T-helper 17 cell (primary cell): ENCODE results near the gene MFRP. TPM values are rescaled to one million over a fixed set of nuclear protein-coding genes. Genes with fewer than 3 reads are reported as not detected.

ENCODE experiments used
- ATAC-seq: fragments of 150-1000 bp; cut with Tn5 transposase; 2 replicates; pipeline ENCODE4 v1.10.0; 2021; ENCODE audit warnings: mild to moderate bottlenecking, moderate library complexity
- DNase-seq, 3 donors: peaks; one replicate each; pipeline versions ENCODE4 v3.0.0 to v3.0.0-alpha.2; 2020 to 2021
- H3K9me3 ChIP-seq: one replicate; pipeline ENCODE4 v1.7.0; 2013; ENCODE audit warnings: low read length, mild to moderate bottlenecking; ENCODE audit not compliant: control insufficient read depth, poor library complexity, severe bottlenecking
- H3K27ac Mint-ChIP-seq: one replicate; pipeline ENCODE4 v1.8.0; 2022; ENCODE audit warnings: mild to moderate bottlenecking, moderate library complexity, mixed read lengths
- H3K27me3 Mint-ChIP-seq: one replicate; pipeline ENCODE4 v1.8.0; 2022; ENCODE audit warnings: mixed read lengths
- H3K36me3 Mint-ChIP-seq: one replicate; pipeline ENCODE4 v1.8.0; 2022; ENCODE audit warnings: low read depth, mixed read lengths
- H3K4me1 Mint-ChIP-seq: one replicate; pipeline ENCODE4 v1.8.0; 2022; ENCODE audit warnings: mild to moderate bottlenecking, mixed read lengths
- H3K4me3 Mint-ChIP-seq: one replicate; pipeline ENCODE4 v1.8.0; 2022; ENCODE audit warnings: mild to moderate bottlenecking, moderate library complexity, mixed read lengths
- total RNA-seq, 4 donors: library from RNA in 2 of 4; stranded (reverse) in 2 of 4; gene quantifications; one replicate each; pipeline ENCODE4 v1.2.3 and lab custom pipeline; 2022 to 2026

Gene MFRP
- total RNA-seq, 2 donors from 2014 or later, result not detected

GRCh38 chr11:119342362-119343130, 4.0 kb downstream of the MFRP start:
- Mint-ChIP-seq H3K36me3 (peaks cover 10% of the 10 kb centered on the region), H3K27me3 (peaks cover 49% of the 10 kb centered on the region), H3K4me3 (no peak overlapping the region), H3K4me1 (peaks cover 13% of the 10 kb centered on the region), H3K27ac (no peak overlapping the region)
- H3K9me3 ChIP-seq, result no peaks in the 10 kb centered on the region
- ATAC-seq (no peak), DNase-seq (no peak)

DNA sequence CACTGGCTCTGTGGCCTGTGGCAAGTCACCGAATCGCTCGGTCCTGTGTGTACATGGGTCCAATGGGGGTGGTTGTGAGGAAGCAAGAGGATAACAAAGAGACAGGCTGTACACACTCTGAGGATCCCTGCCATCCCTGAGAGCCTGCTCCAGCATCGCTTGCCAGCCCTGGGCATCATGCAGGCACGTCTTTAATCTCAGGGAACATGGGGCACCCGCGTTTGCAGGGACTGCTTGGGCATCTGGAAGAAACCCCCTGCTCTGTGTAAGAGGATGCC, 4.5 kb downstream of the MFRP start:
- peaks cover 13% of the 10 kb centered on the region for H3K4me1 Mint-ChIP-seq
- peaks cover 49% of the 10 kb centered on the region for H3K27me3 Mint-ChIP-seq
- DNase-seq, result no peak

GRCh38 chr11:119341222-119342022, 5.1 kb downstream of the MFRP start:
- Mint-ChIP-seq H3K27ac (no peak overlapping the region), H3K4me3 (peak overlapping the region; percentile 71), H3K36me3 (peaks cover 10% of the 10 kb centered on the region), H3K4me1 (peaks cover 13% of the 10 kb centered on the region), H3K27me3 (peaks cover 44% of the 10 kb centered on the region)
- no peak for ATAC-seq
- no peaks in the 10 kb centered on the region for H3K9me3 ChIP-seq
- no peak for DNase-seq

More for the DNA sequence above, 4.5 kb downstream of the MFRP start:
- Mint-ChIP-seq H3K27ac (no peak overlapping the region), H3K36me3 (peaks cover 10% of the 10 kb centered on the region), H3K4me3 (no peak overlapping the region)
- H3K9me3 ChIP-seq, result no peaks in the 10 kb centered on the region
- ATAC-seq, result no peak

- Mint-ChIP-seq H3K4me3 (peak within 1 kb of the TSS; percentile 71), H3K4me1 (peaks cover 18% of the 10 kb centered on the region), H3K36me3 (peaks cover 12% of the 10 kb centered on the region), H3K27ac (no peak within 1 kb of the TSS), H3K27me3 (peaks cover 44% of the 10 kb centered on the region)
- ATAC-seq, result no peak
- no peak for DNase-seq
- H3K9me3 ChIP-seq, result no peaks in the 10 kb centered on the region
Measured at GRCh38 chr11:119340335-119341221, 5.9 kb downstream of the MFRP start, which contains the start of gene C1QTNF5. TSS of gene C1QTNF5 (minus strand) at chr11:119340883. CDS start at chr11:119340397, 486 bp downstream.

GRCh38 chr11:119339589-119340334, 6.7 kb downstream of the MFRP start:
- H3K4me3 Mint-ChIP-seq, result peak overlapping the region; percentile 83
- DNase-seq, result peak in 1 of 3 donors; percentile 50
- ATAC-seq, result peak; percentile 15

DNA sequence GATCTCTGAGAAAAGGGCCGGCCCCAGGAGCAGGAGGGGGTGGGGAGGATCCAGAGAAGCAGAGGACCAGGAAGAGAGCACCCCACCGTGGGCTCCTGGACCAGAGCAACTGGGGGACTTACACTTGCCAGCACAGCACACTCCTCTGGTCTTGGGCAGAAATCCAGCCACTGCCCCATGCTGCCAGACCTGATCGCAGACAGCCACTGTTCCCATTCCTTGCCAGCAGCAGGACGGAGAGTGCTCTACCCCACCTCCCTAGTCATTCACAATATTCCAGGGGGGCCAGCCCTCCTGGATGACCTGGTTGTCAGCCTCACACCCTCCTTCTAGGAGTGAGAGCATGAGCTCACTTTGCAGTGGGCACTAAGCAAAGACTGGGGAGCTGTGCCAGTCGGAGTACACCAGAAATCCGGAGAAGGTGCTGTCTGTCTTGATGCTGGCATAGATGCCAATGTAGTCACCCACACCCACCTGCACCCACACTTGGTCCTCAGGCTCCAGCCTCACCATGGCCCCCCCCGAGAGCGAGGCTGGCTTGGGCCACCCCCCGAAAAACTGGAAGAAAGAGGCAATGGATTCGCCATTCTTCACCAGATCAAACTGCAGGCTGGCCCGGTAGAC, 7.4 kb downstream of the MFRP start:
- Mint-ChIP-seq H3K4me3 (peak overlapping the region; percentile 83), H3K27ac (no peak overlapping the region), H3K27me3 (peaks cover 38% of the 10 kb centered on the region), H3K36me3 (peaks cover 12% of the 10 kb centered on the region), H3K4me1 (peaks cover 25% of the 10 kb centered on the region)
- DNase-seq (no peak), ATAC-seq (no peak)
- no peaks in the 10 kb centered on the region for H3K9me3 ChIP-seq

More at GRCh38 chr11:119339589-119340334, 6.7 kb downstream of the MFRP start:
- H3K9me3 ChIP-seq, result no peaks in the 10 kb centered on the region
- H3K36me3 Mint-ChIP-seq, result peaks cover 12% of the 10 kb centered on the region
- peaks cover 44% of the 10 kb centered on the region for H3K27me3 Mint-ChIP-seq
- H3K27ac Mint-ChIP-seq, result no peak overlapping the region
- peaks cover 22% of the 10 kb centered on the region for H3K4me1 Mint-ChIP-seq

GRCh38 chr11:119338318-119338890, 8.1 kb downstream of the MFRP start:
- DNase-seq, result peak; percentile 43 to 64 (median 50)
- Mint-ChIP-seq H3K27me3 (peaks cover 31% of the 10 kb centered on the region), H3K4me3 (no peak overlapping the region), H3K27ac (no peak overlapping the region), H3K4me1 (peaks cover 28% of the 10 kb centered on the region), H3K36me3 (peaks cover 12% of the 10 kb centered on the region)
- peak; percentile 41 for ATAC-seq
- no peaks in the 10 kb centered on the region for H3K9me3 ChIP-seq

DNA sequence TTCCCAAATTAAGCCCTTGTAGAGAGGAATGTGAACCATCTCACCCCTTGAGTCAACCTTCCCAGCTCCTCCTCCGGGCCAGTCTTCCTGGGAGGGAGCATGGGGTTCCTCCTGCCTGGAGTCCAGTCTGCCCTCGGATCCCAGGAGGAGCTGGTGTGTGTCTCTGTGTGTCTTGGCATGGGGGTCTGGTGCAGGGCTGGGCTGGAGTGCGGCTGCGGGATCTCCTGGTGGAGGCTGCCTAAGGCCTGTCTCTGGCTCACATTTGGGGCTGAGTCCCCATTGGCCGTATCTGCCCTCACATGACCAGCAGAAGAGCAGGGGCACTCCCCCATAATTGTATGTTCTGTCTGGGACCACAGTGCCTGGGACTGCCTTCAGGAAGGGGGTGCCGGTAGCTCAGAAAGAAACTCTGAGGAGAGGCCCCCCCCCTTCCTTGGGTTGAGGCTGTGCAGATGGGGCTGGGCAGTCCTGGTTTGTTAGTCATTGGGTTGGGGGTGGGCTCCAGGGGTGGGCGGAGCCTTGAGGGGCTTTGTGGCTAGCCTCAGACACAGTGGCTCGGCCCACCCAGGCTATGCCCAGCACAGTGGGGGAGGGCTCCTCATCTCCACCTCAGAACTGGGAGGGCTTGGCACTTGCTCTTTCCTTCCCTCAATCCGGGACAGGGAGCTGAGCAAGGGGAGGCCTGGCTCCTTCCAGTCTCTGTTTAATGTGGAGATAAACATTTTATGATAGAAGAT, 8.8 kb downstream of the MFRP start:
- peaks cover 25% of the 10 kb centered on the region for H3K27me3 Mint-ChIP-seq
- H3K27ac Mint-ChIP-seq, result no peak overlapping the region
- H3K9me3 ChIP-seq, result no peaks in the 10 kb centered on the region
- H3K4me1 Mint-ChIP-seq, result peaks cover 31% of the 10 kb centered on the region
- ATAC-seq (no peak), DNase-seq (no peak)
- no peak overlapping the region for H3K4me3 Mint-ChIP-seq
- H3K36me3 Mint-ChIP-seq, result peaks cover 10% of the 10 kb centered on the region

DNA sequence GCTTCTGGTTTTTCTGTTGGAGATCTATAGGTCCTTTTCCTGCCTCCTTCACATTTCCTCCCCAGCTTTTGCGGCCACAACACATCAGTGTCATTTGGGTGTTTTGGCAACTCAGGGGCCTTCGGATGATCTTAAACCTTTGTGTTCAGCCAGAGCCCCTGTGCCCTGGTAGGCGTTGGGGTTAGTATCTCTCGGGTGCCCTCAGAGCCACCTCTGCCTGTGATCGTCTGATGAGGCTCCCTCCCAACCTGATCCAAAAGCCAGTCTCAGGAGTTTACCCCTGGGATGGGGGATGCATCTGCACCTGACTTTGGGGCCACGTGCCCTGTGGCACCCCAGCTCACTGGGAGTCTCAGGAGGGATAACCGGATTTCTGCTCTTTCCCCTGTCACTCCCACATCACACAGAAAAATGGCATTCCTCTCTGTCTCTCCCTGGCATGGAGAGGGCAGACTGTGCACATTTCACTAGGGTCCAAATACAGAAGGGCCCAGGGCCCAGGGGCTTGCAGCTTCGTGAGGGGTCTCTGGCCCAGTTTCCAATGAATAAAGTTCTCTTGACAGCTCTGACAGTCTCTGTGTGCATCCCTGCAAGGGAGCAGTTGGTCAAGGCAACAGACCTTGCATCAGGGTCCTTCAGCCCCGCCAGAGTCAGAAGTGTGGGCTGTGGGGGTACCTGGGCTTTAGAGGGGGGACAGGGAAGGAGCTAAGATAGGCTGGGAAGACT, 9.6 kb downstream of the MFRP start:
- Mint-ChIP-seq H3K27me3 (peaks cover 22% of the 10 kb centered on the region), H3K4me1 (peaks cover 33% of the 10 kb centered on the region), H3K4me3 (peak overlapping the region; percentile 80), H3K27ac (no peak overlapping the region), H3K36me3 (peaks cover 10% of the 10 kb centered on the region)
- H3K9me3 ChIP-seq, result no peaks in the 10 kb centered on the region
- ATAC-seq, result no peak
- DNase-seq, result no peak

GRCh38 chr11:119335655-119336543, 10.6 kb downstream of the MFRP start:
- peaks cover 26% of the 10 kb centered on the region for H3K4me1 Mint-ChIP-seq
- ATAC-seq (no peak), DNase-seq (no peak)
- peak overlapping the region; percentile 96 for H3K4me3 Mint-ChIP-seq
- H3K9me3 ChIP-seq, result no peaks in the 10 kb centered on the region
- H3K36me3 Mint-ChIP-seq, result peaks cover 7% of the 10 kb centered on the region
- peaks cover 15% of the 10 kb centered on the region for H3K27me3 Mint-ChIP-seq
- no peak overlapping the region for H3K27ac Mint-ChIP-seq
